Activated CD8-positive, alpha-beta T cell treated with anti-CD3 and anti-CD28 coated beads for 36 hours (primary cell): ENCODE measurements around the gene SLC22A23. TPM values are rescaled to one million over a fixed set of nuclear protein-coding genes. Genes with fewer than 3 reads are reported as not detected.

ENCODE experiments used
- ATAC-seq: fragments of 200-7000 bp; cut with Tn5 transposase; one replicate; pipeline ENCODE4 v1.10.0; 2021; ENCODE audit warnings: mild to moderate bottlenecking, moderate library complexity
- CTCF ChIA-PET: fragments of 350-600 bp; sonication (Branson Sonifier 250); formaldehyde crosslinking; loops from one replicate; lab custom pipeline; 2021; ENCODE audit warnings: antibody characterized with exemption; lab: Charles Lee
- POLR2A ChIA-PET: fragments of 350-600 bp; sonication (Branson Sonifier 250); formaldehyde crosslinking; loops from one replicate; lab custom pipeline; 2021; ENCODE audit warnings: antibody characterized with exemption; lab: Charles Lee
- DNase-seq: peaks from one replicate; pipeline ENCODE4 v3.0.0-alpha.2; 2020
- H3K27ac Mint-ChIP-seq: one replicate; pipeline ENCODE4 v1.8.0; 2021; ENCODE audit warnings: mild to moderate bottlenecking, mixed read lengths
- H3K27me3 Mint-ChIP-seq: one replicate; pipeline ENCODE4 v1.8.0; 2021; ENCODE audit warnings: mixed read lengths
- H3K36me3 Mint-ChIP-seq: one replicate; pipeline ENCODE4 v1.8.0; 2021; ENCODE audit warnings: low read depth, mixed read lengths
- H3K4me1 Mint-ChIP-seq: one replicate; pipeline ENCODE4 v1.8.0; 2021; ENCODE audit warnings: low read depth, mixed read lengths
- H3K4me3 Mint-ChIP-seq: one replicate; pipeline ENCODE4 v1.8.0; 2021; ENCODE audit warnings: mild to moderate bottlenecking, moderate library complexity, mixed read lengths
- H3K9me3 Mint-ChIP-seq: one replicate; pipeline ENCODE4 v1.8.0; 2021; ENCODE audit warnings: mixed read lengths
- CTCF ChIP-seq: fragments of 200-600 bp; IDR thresholded peaks from one replicate; pipeline ENCODE4 v1.8.0; 2022; ENCODE audit warnings: antibody characterized with exemption, mild to moderate bottlenecking
- intact Hi-C: fragments of 100-400 bp; cut with micrococcal nuclease; formaldehyde crosslinking; loops from one replicate; pipeline ENCODE4 v1.10.0; 2022
- total RNA-seq, 2 experiments: library from RNA; stranded (reverse); gene quantifications; one replicate each; pipeline ENCODE4 v1.2.3, GENCODE V29; 2021

Gene SLC22A23
- total RNA-seq, 2 experiments from 2014 or later = 0.16 to 0.34 TPM

- POLR2A ChIA-PET = interaction anchor here (0.6 kb wide), 1 partner anchor 169 kb away, joined by 3 read pairs; no protein-coding TSS in a partner anchor
- no peak for TF ChIP-seq CTCF
- no peak for ATAC-seq
- no peaks in the 10 kb centered on the region for H3K9me3 Mint-ChIP-seq
- H3K36me3 Mint-ChIP-seq = no peaks in the 10 kb centered on the region
- H3K4me3 Mint-ChIP-seq = no peak overlapping the region
- no peaks in the 10 kb centered on the region for H3K27me3 Mint-ChIP-seq
- no peak overlapping the region for H3K27ac Mint-ChIP-seq
- no peak for DNase-seq
- CTCF ChIA-PET = no interaction called here
- peaks cover 19% of the 10 kb centered on the region for H3K4me1 Mint-ChIP-seq
- intact Hi-C loops = no loop called here
Measured at GRCh38 chr6:3317741-3318211, 139.1 kb downstream of the SLC22A23 start.

- Mint-ChIP-seq H3K9me3 (no peaks in the 10 kb centered on the region), H3K27ac (no peak overlapping the region), H3K27me3 (no peaks in the 10 kb centered on the region), H3K4me1 (peaks cover 19% of the 10 kb centered on the region), H3K36me3 (no peaks in the 10 kb centered on the region), H3K4me3 (no peak overlapping the region)
- POLR2A ChIA-PET = no interaction called here
- ATAC-seq = no peak
- no peak for DNase-seq
- no peak for TF ChIP-seq CTCF
- intact Hi-C loops = no loop called here
- CTCF ChIA-PET = no interaction called here
Measured at GRCh38 chr6:3316818-3317217, 140.0 kb downstream of the SLC22A23 start.

- Mint-ChIP-seq H3K36me3 (no peaks in the 10 kb centered on the region), H3K4me1 (peaks cover 19% of the 10 kb centered on the region), H3K4me3 (no peak overlapping the region), H3K9me3 (no peaks in the 10 kb centered on the region), H3K27ac (no peak overlapping the region), H3K27me3 (no peaks in the 10 kb centered on the region)
- DNase-seq = no peak
- CTCF ChIA-PET = no interaction called here
- POLR2A ChIA-PET = no interaction called here
- no peak for TF ChIP-seq CTCF
- ATAC-seq = no peak
- intact Hi-C loops = no loop called here
Measured at GRCh38 chr6:3316331-3316730, 140.5 kb downstream of the SLC22A23 start.

- ChIA-PET POLR2A (no interaction called here), CTCF (no interaction called here)
- no peak for ATAC-seq
- intact Hi-C loops = no loop called here
- no peak for TF ChIP-seq CTCF
- no peak overlapping the region for H3K4me3 Mint-ChIP-seq
- peaks cover 19% of the 10 kb centered on the region for H3K4me1 Mint-ChIP-seq
- no peak for DNase-seq
- no peaks in the 10 kb centered on the region for H3K27me3 Mint-ChIP-seq
- no peaks in the 10 kb centered on the region for H3K36me3 Mint-ChIP-seq
- H3K27ac Mint-ChIP-seq = no peak overlapping the region
- no peaks in the 10 kb centered on the region for H3K9me3 Mint-ChIP-seq
Measured at GRCh38 chr6:3315841-3316240, 141.0 kb downstream of the SLC22A23 start.

- H3K36me3 Mint-ChIP-seq = no peaks in the 10 kb centered on the region
- ChIA-PET CTCF (interaction anchor here (1.2 to 1.6 kb wide), 2 partner anchors 25 to 418 kb away, joined by 3 read pairs; no protein-coding TSS in a partner anchor), POLR2A (interaction anchor here (0.6 kb wide), 1 partner anchor 23 kb away, joined by 6 read pairs; no protein-coding TSS in a partner anchor)
- no peak for TF ChIP-seq CTCF
- intact Hi-C loops = no loop called here
- H3K27ac Mint-ChIP-seq = no peak overlapping the region
- H3K4me1 Mint-ChIP-seq = peaks cover 19% of the 10 kb centered on the region
- ATAC-seq (no peak), DNase-seq (no peak)
- H3K9me3 Mint-ChIP-seq = no peaks in the 10 kb centered on the region
- H3K4me3 Mint-ChIP-seq = no peak overlapping the region
- no peaks in the 10 kb centered on the region for H3K27me3 Mint-ChIP-seq
Measured at GRCh38 chr6:3314621-3315467, 142.0 kb downstream of the SLC22A23 start.
